OCI-LY7 (cell line): ENCODE measurements around the gene NACC2. TPM values are rescaled to one million over a fixed set of nuclear protein-coding genes. Genes with fewer than 3 reads are reported as not detected.

ENCODE experiments used
- BruUV-seq: library from RNA; stranded (reverse); fragments of 400-500 nt; replicated peaks from 2 replicates; lab custom pipeline; 2021; lab: Mats Ljungman, UMichigan
- CTCF ChIA-PET: fragments of 300-600 bp; sonication (Branson Sonifier 250); formaldehyde crosslinking; loops from one replicate; lab custom pipeline; 2022; ENCODE audit warnings: antibody characterized with exemption; ENCODE audit not compliant: unreplicated experiment; lab: Charles Lee
- POLR2A ChIA-PET: fragments of 300-600 bp; sonication (Branson Sonifier 250); formaldehyde crosslinking; loops from one replicate; lab custom pipeline; 2022; ENCODE audit warnings: antibody characterized with exemption; lab: Charles Lee
- DNase-seq: peaks from one replicate; pipeline ENCODE4 v3.0.0-alpha.2; 2015; ENCODE audit warnings: low spot score
- H2AFZ ChIP-seq: fragments of 200-600 bp; sonication (generic), shearing (Covaris generic); 2 replicates; pipeline ENCODE4 v1.6.1; 2014; ENCODE audit warnings: mild to moderate bottlenecking, antibody characterized with exemption, low read length, moderate library complexity
- H3K27ac ChIP-seq: fragments of 200-600 bp; sonication (generic); 2 replicates; pipeline ENCODE4 v1.5.1; 2014; ENCODE audit warnings: mixed run types, low read depth, mild to moderate bottlenecking, moderate library complexity, low read length, inconsistent platforms; ENCODE audit not compliant: poor library complexity, severe bottlenecking
- H3K36me3 ChIP-seq: fragments of 200-600 bp; sonication (generic); 2 replicates; pipeline ENCODE4 v1.6.1; 2014; ENCODE audit warnings: mild to moderate bottlenecking, antibody characterized with exemption, low read length, moderate library complexity, mixed read lengths; ENCODE audit not compliant: insufficient read depth
- H3K4me1 ChIP-seq: fragments of 200-600 bp; sonication (generic); 2 replicates; pipeline ENCODE4 v1.5.1; 2014; ENCODE audit warnings: mild to moderate bottlenecking, low read length; ENCODE audit not compliant: insufficient read depth, poor library complexity, severe bottlenecking
- H3K4me2 ChIP-seq: fragments of 200-600 bp; sonication (generic); 2 replicates; pipeline ENCODE4 v1.6.1; 2014; ENCODE audit warnings: mild to moderate bottlenecking, low read length
- H3K4me3 ChIP-seq: fragments of 200-600 bp; sonication (generic); 2 replicates; pipeline ENCODE4 v1.5.1; 2014; ENCODE audit warnings: mild to moderate bottlenecking, low read depth, low read length; ENCODE audit not compliant: poor library complexity, severe bottlenecking
- H3K79me2 ChIP-seq: fragments of 200-600 bp; sonication (generic); 2 replicates; pipeline ENCODE4 v1.6.1; 2016; ENCODE audit warnings: low read depth, mild to moderate bottlenecking, low read length, moderate library complexity, mixed read lengths; ENCODE audit not compliant: insufficient read depth
- H3K9me2 ChIP-seq: fragments of 200-600 bp; sonication (generic); 2 replicates; pipeline ENCODE4 v1.6.1; 2016; ENCODE audit warnings: mild to moderate bottlenecking, low read length, mixed read lengths; ENCODE audit not compliant: insufficient read depth
- H3K9me3 ChIP-seq: fragments of 200-600 bp; sonication (generic); 2 replicates; pipeline ENCODE4 v1.6.1; 2014; ENCODE audit warnings: mild to moderate bottlenecking, mixed run types, low read length, mixed read lengths
- H4K20me1 ChIP-seq: fragments of 200-600 bp; sonication (generic); 2 replicates; pipeline ENCODE4 v1.6.1; 2014; ENCODE audit warnings: mild to moderate bottlenecking, antibody characterized with exemption, low read length, moderate library complexity, mixed read lengths; ENCODE audit not compliant: insufficient read depth
- EZH2phosphoT487 ChIP-seq: fragments of 200-600 bp; sonication (generic); IDR thresholded peaks from 2 replicates; pipeline ENCODE4 v1.6.1; 2018; ENCODE audit warnings: low read depth, borderline replicate concordance, mild to moderate bottlenecking, mixed run types, antibody characterized with exemption, low read length, moderate library complexity, mixed read lengths
- intact Hi-C: fragments of 100-400 bp; cut with micrococcal nuclease; formaldehyde crosslinking; loops from one replicate; pipeline ENCODE4 v1.10.0; 2022; ENCODE audit not compliant: unreplicated experiment
- total RNA-seq, 2 experiments: library from RNA; depleted of rRNA in 1 of 2; stranded (reverse); fragments of >200 nt in 1 of 2; shearing (Covaris generic) in 1 of 2; gene quantifications; 2 replicates each; pipeline ENCODE4 v1.2.3, GENCODE V29; 2014 to 2022
- TF ChIP-seq, protein P1 (sequence below): fragments of 200-600 bp; sonication (generic); conservative IDR thresholded peaks from 2 replicates; pipeline ENCODE4 v1.5.1; 2014; ENCODE audit warnings: mild to moderate bottlenecking, antibody characterized with exemption, low read length, moderate library complexity, mixed read lengths

Gene NACC2
- total RNA-seq, 2 experiments from 2014 or later: 0.38 to 0.72 TPM

DNA sequence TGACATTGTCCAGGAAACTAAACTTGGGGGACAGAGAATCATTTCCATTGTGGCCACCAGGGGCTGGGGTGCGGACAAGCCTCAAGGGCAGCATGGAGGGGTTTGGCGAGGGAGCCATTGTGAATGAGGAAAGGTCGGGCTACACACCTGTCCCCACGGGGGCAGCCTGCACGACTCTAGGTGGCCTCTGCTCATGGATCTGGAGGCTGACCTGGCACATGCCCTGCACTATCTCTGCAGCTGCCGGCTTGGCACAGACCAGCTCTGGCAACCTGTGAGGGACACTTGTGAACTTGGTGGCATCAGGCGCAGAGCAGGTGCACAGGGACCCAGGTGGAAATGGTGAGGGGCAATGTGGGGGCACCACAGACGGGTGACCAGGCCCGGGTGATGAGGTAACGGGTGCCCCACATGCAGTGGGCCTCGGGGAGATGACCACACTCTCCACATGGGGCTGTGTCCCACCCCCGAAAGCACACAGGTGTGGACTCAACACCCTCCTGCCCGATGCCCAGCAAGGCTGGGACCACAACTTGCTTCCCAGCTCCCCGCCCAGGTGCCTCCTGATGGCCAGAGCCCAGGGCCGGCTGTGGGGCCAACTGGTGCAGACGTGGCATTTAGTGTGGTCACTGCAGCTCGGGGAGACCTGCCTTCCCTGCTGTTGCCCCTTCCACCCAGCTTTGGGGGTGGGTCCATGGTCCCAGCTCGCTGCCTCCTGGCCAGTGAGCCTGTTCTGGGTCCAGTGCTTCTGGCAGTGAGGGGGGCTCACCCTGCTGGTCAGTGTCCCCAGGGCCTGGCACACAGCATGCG is 73.0 kb downstream of the NACC2 start:
- no peak overlapping the region for H2AFZ ChIP-seq
- peaks cover 15% of the 10 kb centered on the region for H3K4me1 ChIP-seq
- H3K4me2 ChIP-seq: no peak overlapping the region
- no peak overlapping the region for H3K4me3 ChIP-seq
- no peaks in the 10 kb centered on the region for H3K36me3 ChIP-seq
- no peaks in the 10 kb centered on the region for H4K20me1 ChIP-seq
- H3K27ac ChIP-seq: no peak overlapping the region
- intact Hi-C loops: no loop called here
- no peaks in the 10 kb centered on the region for H3K9me2 ChIP-seq
- no peaks in the 10 kb centered on the region for H3K9me3 ChIP-seq
- no TSS peak for BruUV-seq
- DNase-seq: no peak
- ChIA-PET POLR2A (no interaction called here), CTCF (no interaction called here)
- no peak for TF ChIP-seq EZH2phosphoT487
- TF ChIP-seq, protein P1, sequence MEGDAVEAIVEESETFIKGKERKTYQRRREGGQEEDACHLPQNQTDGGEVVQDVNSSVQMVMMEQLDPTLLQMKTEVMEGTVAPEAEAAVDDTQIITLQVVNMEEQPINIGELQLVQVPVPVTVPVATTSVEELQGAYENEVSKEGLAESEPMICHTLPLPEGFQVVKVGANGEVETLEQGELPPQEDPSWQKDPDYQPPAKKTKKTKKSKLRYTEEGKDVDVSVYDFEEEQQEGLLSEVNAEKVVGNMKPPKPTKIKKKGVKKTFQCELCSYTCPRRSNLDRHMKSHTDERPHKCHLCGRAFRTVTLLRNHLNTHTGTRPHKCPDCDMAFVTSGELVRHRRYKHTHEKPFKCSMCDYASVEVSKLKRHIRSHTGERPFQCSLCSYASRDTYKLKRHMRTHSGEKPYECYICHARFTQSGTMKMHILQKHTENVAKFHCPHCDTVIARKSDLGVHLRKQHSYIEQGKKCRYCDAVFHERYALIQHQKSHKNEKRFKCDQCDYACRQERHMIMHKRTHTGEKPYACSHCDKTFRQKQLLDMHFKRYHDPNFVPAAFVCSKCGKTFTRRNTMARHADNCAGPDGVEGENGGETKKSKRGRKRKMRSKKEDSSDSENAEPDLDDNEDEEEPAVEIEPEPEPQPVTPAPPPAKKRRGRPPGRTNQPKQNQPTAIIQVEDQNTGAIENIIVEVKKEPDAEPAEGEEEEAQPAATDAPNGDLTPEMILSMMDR: no peak
- no peaks in the 10 kb centered on the region for H3K79me2 ChIP-seq

DNA sequence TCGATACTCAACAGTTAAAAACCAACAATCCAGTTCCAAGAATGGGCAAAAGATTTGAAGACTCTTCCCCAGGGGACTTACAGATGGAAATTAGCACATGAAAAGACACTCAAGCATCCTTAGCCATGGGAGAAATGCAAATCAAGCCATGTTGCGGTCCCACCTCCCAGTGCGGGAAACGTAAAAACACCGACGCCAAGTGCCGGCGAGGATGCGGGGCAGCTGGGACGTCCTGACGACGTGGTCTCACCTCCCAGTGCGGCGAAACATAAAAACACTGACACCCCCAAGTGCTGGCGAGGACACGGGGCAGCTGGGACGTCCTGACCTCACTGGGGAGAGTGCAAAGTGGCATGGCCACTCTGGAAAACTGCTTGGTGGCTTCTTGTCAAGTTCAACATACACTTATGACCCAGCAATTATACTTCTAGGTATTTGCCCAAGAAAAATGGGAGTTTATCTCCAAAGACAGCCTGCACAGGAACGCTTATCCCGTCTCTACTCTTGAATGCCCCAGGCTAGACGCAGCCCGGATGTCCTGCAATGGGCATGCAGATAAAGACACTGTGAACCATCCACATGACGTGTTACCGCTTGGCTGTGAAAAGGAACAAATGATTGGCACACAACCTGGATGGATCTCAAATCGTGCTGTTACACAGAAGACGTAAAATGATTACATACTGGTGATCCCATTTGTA is 73.8 kb downstream of the NACC2 start:
- CTCF ChIA-PET: no interaction called here
- Histone ChIP-seq H3K4me2 (no peak overlapping the region), H3K36me3 (no peaks in the 10 kb centered on the region), H3K79me2 (no peaks in the 10 kb centered on the region), H2AFZ (no peak overlapping the region), H3K9me2 (no peaks in the 10 kb centered on the region), H3K4me3 (no peak overlapping the region), H3K27ac (no peak overlapping the region), H3K9me3 (no peaks in the 10 kb centered on the region), H4K20me1 (no peaks in the 10 kb centered on the region), H3K4me1 (peaks cover 15% of the 10 kb centered on the region)
- intact Hi-C loops: no loop called here
- TF ChIP-seq, protein P1: no peak
- TF ChIP-seq EZH2phosphoT487: no peak
- POLR2A ChIA-PET: no interaction called here
- DNase-seq: no peak
- BruUV-seq: no TSS peak

DNA sequence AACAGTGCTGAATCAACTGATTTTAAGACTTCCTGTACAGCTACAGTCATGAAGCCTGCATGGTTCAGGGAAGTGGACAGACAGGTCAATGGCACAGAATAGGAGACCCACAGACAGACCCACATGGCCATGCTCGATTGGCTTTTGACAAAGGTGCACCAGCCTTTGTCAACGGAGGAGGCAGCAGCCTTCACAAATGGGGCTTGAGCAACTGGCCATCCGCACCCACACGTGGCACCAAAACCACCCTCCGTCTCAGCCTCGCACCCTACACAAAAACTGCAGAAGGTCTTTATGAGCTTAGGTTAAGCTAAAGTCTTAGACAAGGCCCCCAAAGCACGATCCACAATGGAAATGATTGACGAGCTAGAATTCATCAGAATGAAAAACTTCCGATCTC is 74.4 kb downstream of the NACC2 start:
- Histone ChIP-seq H3K4me3 (no peak overlapping the region), H4K20me1 (no peaks in the 10 kb centered on the region), H3K36me3 (no peaks in the 10 kb centered on the region), H3K4me1 (peaks cover 15% of the 10 kb centered on the region), H3K9me3 (no peaks in the 10 kb centered on the region), H3K27ac (no peak overlapping the region), H2AFZ (no peak overlapping the region), H3K9me2 (no peaks in the 10 kb centered on the region), H3K4me2 (no peak overlapping the region), H3K79me2 (no peaks in the 10 kb centered on the region)
- TF ChIP-seq, protein P1: no peak
- no peak for TF ChIP-seq EZH2phosphoT487
- ChIA-PET CTCF (no interaction called here), POLR2A (no interaction called here)
- DNase-seq: no peak
- no TSS peak for BruUV-seq
- intact Hi-C loops: no loop called here
